Cardiac muscle cell (in vitro differentiated cells and primary cell): ENCODE measurements around the gene SUSD6. TPM values are rescaled to one million over a fixed set of nuclear protein-coding genes. Genes with fewer than 3 reads are reported as not detected.
A peak's percentile ranks its signal among the peaks of the same experiment; 100 is the strongest.

Experiments
- DNase-seq, 2 donors: peaks; one replicate each; pipeline versions ENCODE4 v3.0.0 to v3.0.0-alpha.2; 2010 to 2017; ENCODE audit warnings: low read depth in 1 of 2, low spot score in 1 of 2
- H3K27ac ChIP-seq: fragments of 200-600 bp; sonication (generic); 2 replicates; pipeline ENCODE4 v1.5.1; 2016
- H3K27me3 ChIP-seq: fragments of 200-600 bp; sonication (generic); 2 replicates; pipeline ENCODE4 v1.6.0; 2016; ENCODE audit warnings: control low read depth
- H3K36me3 ChIP-seq: fragments of 200-600 bp; sonication (generic); 2 replicates; pipeline ENCODE4 v1.5.1; 2016; ENCODE audit warnings: control low read depth
- H3K4me1 ChIP-seq: fragments of 200-600 bp; sonication (generic); 2 replicates; pipeline ENCODE4 v1.8.1; 2017; ENCODE audit warnings: low read depth, mild to moderate bottlenecking, mixed run types
- H3K4me3 ChIP-seq: fragments of 200-600 bp; sonication (generic); 2 replicates; pipeline ENCODE4 v1.5.1; 2016; ENCODE audit warnings: mild to moderate bottlenecking
- H3K9me3 ChIP-seq: fragments of 200-600 bp; sonication (generic); 2 replicates; pipeline ENCODE4 v1.5.1; 2017; ENCODE audit warnings: low read depth, mild to moderate bottlenecking, control low read depth
- CTCF ChIP-seq: IDR thresholded peaks from 2 replicates; pipeline ENCODE4 v1.5.1; 2012; ENCODE audit warnings: low read depth, mild to moderate bottlenecking, low read length
- polyA plus RNA-seq: library from polyadenylated mRNA; unstranded; fragments of >200 nt; fragmentation: Nextera tagmentation; extraction: Ambion mirVana; gene quantifications from 2 replicates; pipeline ENCODE4 v1.2.1, GENCODE V29; 2016
- total RNA-seq: library from RNA; depleted of rRNA; stranded (reverse); fragments of >200 nt; gene quantifications from 2 replicates; pipeline ENCODE4 v1.2.3, GENCODE V29; 2016

Gene SUSD6
- total and polyA plus RNA-seq, 2 experiments from 2014 or later, result 8.7 to 12.1 TPM

GRCh38 chr14:69650948-69651369 is 39.6 kb downstream of the SUSD6 start:
- DNase-seq, result peak in 1 of 2 donors; percentile 40
- H3K27ac ChIP-seq, result peak overlapping the region; percentile 71
- H3K4me3 ChIP-seq, result no peak overlapping the region
- peaks cover 59% of the 10 kb centered on the region for H3K4me1 ChIP-seq
- no peaks in the 10 kb centered on the region for H3K9me3 ChIP-seq
- no peaks in the 10 kb centered on the region for H3K27me3 ChIP-seq
- no peaks in the 10 kb centered on the region for H3K36me3 ChIP-seq
- TF ChIP-seq CTCF, result no peak

DNA sequence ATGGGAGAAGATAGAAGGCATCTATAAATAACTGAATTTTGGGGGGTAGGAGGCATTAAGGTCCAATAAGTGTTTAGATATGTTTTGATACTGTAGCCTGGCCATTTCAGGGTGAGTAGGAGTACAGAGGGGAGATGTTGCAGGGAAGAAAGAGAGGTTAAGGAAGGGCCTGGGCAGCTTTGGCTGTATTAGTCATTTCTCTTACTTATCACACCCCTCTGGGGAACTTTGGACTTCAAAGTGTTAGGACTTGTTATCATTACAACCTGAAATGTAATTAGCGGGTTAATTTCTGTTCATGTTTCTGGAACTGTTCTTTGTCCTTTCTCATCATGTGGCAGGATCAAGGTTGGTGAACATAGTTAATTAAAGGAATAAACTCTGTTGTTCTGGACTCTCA is 40.3 kb downstream of the SUSD6 start:
- no peak for DNase-seq
- no peaks in the 10 kb centered on the region for H3K27me3 ChIP-seq
- H3K27ac ChIP-seq, result peak overlapping the region; percentile 71
- no peak overlapping the region for H3K4me3 ChIP-seq
- H3K36me3 ChIP-seq, result no peaks in the 10 kb centered on the region
- peaks cover 59% of the 10 kb centered on the region for H3K4me1 ChIP-seq
- TF ChIP-seq CTCF, result no peak
- H3K9me3 ChIP-seq, result no peaks in the 10 kb centered on the region

GRCh38 chr14:69652942-69653684 is 41.7 kb downstream of the SUSD6 start:
- Histone ChIP-seq H3K4me1 (peaks cover 52% of the 10 kb centered on the region), H3K4me3 (no peak overlapping the region), H3K27me3 (no peaks in the 10 kb centered on the region), H3K9me3 (no peaks in the 10 kb centered on the region), H3K36me3 (no peaks in the 10 kb centered on the region), H3K27ac (no peak overlapping the region)
- DNase-seq, result no peak
- TF ChIP-seq CTCF, result no peak

DNA sequence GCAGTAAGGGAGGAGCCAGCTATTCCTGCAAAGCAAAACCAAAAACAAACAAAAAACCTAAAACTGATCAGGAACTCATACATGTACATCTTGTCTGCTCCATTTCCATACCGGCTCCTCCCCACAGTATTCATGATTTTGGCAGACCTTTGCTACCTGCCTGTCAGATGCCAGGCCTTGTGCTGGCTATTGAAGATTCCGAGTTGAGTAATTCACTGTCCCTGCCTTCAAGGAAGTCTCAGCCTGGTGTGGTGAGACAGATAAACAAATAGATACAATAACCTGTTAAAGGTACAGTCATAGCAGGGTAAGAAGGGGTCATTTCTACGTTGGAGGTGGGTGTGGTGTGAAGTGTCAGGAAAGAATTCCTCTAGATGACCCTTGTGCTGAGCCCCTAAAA is 42.7 kb downstream of the SUSD6 start:
- peaks cover 48% of the 10 kb centered on the region for H3K4me1 ChIP-seq

GRCh38 chr14:69657950-69658355 is 46.6 kb downstream of the SUSD6 start:
- Histone ChIP-seq H3K27ac (peak overlapping the region; percentile 73), H3K4me3 (no peak overlapping the region), H3K36me3 (no peaks in the 10 kb centered on the region), H3K27me3 (no peaks in the 10 kb centered on the region), H3K4me1 (peaks cover 20% of the 10 kb centered on the region), H3K9me3 (no peaks in the 10 kb centered on the region)
- no peak for TF ChIP-seq CTCF
- DNase-seq, result peak; percentile 34 to 38

More for the DNA sequence above, 42.7 kb downstream of the SUSD6 start:
- Histone ChIP-seq H3K27ac (no peak overlapping the region), H3K27me3 (no peaks in the 10 kb centered on the region), H3K36me3 (no peaks in the 10 kb centered on the region), H3K4me3 (no peak overlapping the region), H3K9me3 (no peaks in the 10 kb centered on the region)
- DNase-seq, result no peak
- TF ChIP-seq CTCF, result no peak
